Measurements from ENCODE around the gene CACNA1S.

Gene CACNA1S

GRCh38 chr1:201062511-201063091 is 49.6 kb downstream of the CACNA1S start:
- TF ChIP-seq YY1 (IDR thresholded peaks at IDR 0.05; ENCODE audit: low read depth) (no peak), FOXM1 (IDR thresholded peaks at IDR 0.05; ENCODE audit: borderline replicate concordance, low read depth) (no peak), REST (IDR thresholded peaks at IDR 0.05; ENCODE audit: low read depth) (no peak), EGR1 (IDR thresholded peaks at IDR 0.05) (no peak), RAD21 (IDR thresholded peaks at IDR 0.05; ENCODE audit: low read depth) (no peak), CREB1 (IDR thresholded peaks at IDR 0.05; ENCODE audit: low read depth) (no peak), ZBTB7A (IDR thresholded peaks at IDR 0.05; ENCODE audit: low read depth) (no peak), USF1 (IDR thresholded peaks at IDR 0.05) (no peak), NFIC (IDR thresholded peaks at IDR 0.05) (no peak), TCF12 (IDR thresholded peaks at IDR 0.05; ENCODE audit: low read depth) (no peak)

DNA sequence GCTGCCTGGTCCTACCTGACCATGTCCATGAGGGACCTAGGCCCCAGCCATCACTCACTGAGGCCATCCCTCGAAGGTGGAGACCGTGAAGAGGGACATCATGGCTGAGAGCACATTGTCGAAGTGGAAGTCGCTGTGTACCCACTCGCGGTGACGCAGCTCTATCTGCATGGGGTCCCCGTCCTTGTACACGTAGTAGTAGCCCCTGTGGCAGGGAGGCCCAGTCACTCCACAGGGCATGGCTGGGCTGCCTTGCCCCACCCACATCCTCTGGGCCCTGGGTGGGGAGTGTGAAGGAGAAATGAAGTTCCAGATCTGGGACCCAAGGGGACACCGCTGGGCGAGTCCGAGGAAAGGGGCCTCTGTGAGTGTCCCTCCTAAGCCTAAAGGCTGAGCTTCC is 50.3 kb downstream of the CACNA1S start:
- TF ChIP-seq CREB1 (IDR thresholded peaks at IDR 0.05; ENCODE audit: low read depth), result no peak
- no peak for TF ChIP-seq CEBPB (IDR thresholded peaks at IDR 0.05)
- TF ChIP-seq FOXM1 (IDR thresholded peaks at IDR 0.05; ENCODE audit: borderline replicate concordance, low read depth), result no peak
- TF ChIP-seq USF1 (IDR thresholded peaks at IDR 0.05), result no peak
- TF ChIP-seq TAF1 (IDR thresholded peaks at IDR 0.05; ENCODE audit: low read depth), result no peak
- no peak for TF ChIP-seq NFIC (IDR thresholded peaks at IDR 0.05)
- TF ChIP-seq TCF12 (IDR thresholded peaks at IDR 0.05; ENCODE audit: low read depth), result no peak

- TF ChIP-seq NFIC (IDR thresholded peaks at IDR 0.05), result 0 out of 2 replicates have a peak, but pooled peaks have one; percentile 34
- no peak for TF ChIP-seq TAF1 (IDR thresholded peaks at IDR 0.05; ENCODE audit: low read depth)
- no peak for TF ChIP-seq EGR1 (IDR thresholded peaks at IDR 0.05)
Measured at GRCh38 chr1:201061049-201061448, 51.2 kb downstream of the CACNA1S start.

DNA sequence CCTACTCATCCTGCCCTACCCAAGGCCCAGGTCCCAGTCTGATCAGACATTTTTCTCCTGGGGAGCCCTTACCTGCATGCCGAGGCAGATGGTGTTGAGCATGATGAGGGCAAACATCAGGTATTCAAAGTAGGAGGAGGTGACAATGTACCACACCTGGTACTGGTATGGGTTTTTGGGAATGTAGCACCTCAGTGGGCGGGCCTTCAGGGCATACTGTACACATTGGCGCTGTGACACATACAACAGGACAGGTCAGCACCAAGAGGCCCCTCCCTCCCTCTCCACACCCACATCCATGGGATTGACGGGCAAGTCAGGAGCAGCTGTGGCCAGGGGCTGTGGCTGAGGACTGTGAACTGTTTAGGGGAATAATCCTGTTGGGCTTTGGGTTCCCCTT is 51.6 kb downstream of the CACNA1S start:
- TF ChIP-seq EP300 (IDR thresholded peaks at IDR 0.05; ENCODE audit: borderline replicate concordance) (no peak), USF1 (IDR thresholded peaks at IDR 0.05) (no peak), TCF12 (IDR thresholded peaks at IDR 0.05; ENCODE audit: low read depth) (no peak), CREB1 (IDR thresholded peaks at IDR 0.05; ENCODE audit: low read depth) (no peak), EGR1 (IDR thresholded peaks at IDR 0.05) (no peak), REST (IDR thresholded peaks at IDR 0.05; ENCODE audit: low read depth) (no peak), YY1 (IDR thresholded peaks at IDR 0.05; ENCODE audit: low read depth) (no peak), ZBTB7A (IDR thresholded peaks at IDR 0.05; ENCODE audit: low read depth) (no peak), TEAD4 (IDR thresholded peaks at IDR 0.05) (no peak), TAF1 (IDR thresholded peaks at IDR 0.05; ENCODE audit: low read depth) (no peak), MAX (IDR thresholded peaks at IDR 0.05) (no peak), FOXM1 (IDR thresholded peaks at IDR 0.05; ENCODE audit: borderline replicate concordance, low read depth) (no peak), NFIC (IDR thresholded peaks at IDR 0.05) (no peak), RAD21 (IDR thresholded peaks at IDR 0.05; ENCODE audit: low read depth) (no peak), CEBPB (IDR thresholded peaks at IDR 0.05) (no peak)

- no peak for TF ChIP-seq TAF1 (IDR thresholded peaks at IDR 0.05; ENCODE audit: low read depth)
- TF ChIP-seq FOXM1 (IDR thresholded peaks at IDR 0.05; ENCODE audit: borderline replicate concordance, low read depth), result no peak
- TF ChIP-seq EP300 (IDR thresholded peaks at IDR 0.05; ENCODE audit: borderline replicate concordance), result no peak
- TF ChIP-seq REST (IDR thresholded peaks at IDR 0.05; ENCODE audit: low read depth), result no peak
- no peak for TF ChIP-seq NFIC (IDR thresholded peaks at IDR 0.05)
- no peak for TF ChIP-seq CEBPB (IDR thresholded peaks at IDR 0.05)
- no peak for TF ChIP-seq YY1 (IDR thresholded peaks at IDR 0.05; ENCODE audit: low read depth)
- TF ChIP-seq USF1 (IDR thresholded peaks at IDR 0.05), result no peak
- no peak for TF ChIP-seq EGR1 (IDR thresholded peaks at IDR 0.05)
- TF ChIP-seq CREB1 (IDR thresholded peaks at IDR 0.05; ENCODE audit: low read depth), result no peak
- TF ChIP-seq TCF12 (IDR thresholded peaks at IDR 0.05; ENCODE audit: low read depth), result no peak
Measured at GRCh38 chr1:201059871-201060555, 52.2 kb downstream of the CACNA1S start.
